ENCODE results near the gene ALG13.
"Not testable (repeated sequence)": the region's sequence is repeated elsewhere in the genome, so short reads cannot be mapped to it uniquely, and the experiment has no call there.

ALG13 gene

DNA sequence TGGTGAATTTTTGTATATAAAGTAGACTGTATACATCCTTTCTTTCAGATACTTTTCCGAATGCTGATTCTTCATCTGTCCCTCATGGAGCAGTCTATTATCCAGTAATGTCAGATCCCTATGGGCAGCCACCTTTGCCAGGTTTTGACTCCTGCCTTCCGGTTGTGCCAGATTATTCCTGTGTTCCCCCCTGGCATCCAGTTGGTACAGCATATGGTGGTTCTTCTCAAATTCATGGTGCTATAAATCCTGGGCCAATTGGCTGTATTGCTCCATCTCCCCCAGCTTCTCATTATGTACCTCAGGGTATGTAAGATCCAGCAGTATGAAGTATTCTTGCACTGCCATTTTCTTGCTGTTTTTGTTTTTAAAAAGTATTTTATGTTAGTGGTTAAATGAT is 78.7 kb downstream of the ALG13 start:
- DNase-seq (ENCODE audit: low read depth): no peak

DNA sequence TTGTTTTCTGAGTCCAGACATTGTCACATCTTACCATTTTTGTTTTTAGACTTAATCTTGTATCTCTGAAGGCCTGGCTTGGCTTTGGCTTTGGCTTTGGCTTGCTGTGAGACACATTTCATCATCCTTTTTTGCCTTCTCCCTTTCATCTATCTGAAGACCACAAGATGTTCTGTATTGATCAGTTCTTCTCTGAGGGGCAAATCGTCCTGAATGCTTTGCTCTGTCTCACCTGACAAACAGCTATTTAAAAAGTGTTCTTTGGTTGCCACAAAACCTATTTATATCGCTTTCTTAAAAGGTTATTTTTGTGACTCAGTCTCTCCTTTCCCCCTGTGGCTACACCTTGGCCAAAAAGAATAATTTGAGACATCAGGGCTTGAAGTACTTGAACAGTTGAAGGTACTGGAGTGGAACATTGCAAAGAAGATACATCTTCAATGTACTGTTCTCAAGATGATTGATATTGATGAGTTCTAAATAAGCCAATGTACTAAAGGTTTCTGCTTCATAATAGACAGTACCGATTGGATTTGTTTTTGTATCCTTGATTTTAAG is 80.7 kb downstream of the ALG13 start:
- DNase-seq (ENCODE audit: low read depth): no peak

DNA sequence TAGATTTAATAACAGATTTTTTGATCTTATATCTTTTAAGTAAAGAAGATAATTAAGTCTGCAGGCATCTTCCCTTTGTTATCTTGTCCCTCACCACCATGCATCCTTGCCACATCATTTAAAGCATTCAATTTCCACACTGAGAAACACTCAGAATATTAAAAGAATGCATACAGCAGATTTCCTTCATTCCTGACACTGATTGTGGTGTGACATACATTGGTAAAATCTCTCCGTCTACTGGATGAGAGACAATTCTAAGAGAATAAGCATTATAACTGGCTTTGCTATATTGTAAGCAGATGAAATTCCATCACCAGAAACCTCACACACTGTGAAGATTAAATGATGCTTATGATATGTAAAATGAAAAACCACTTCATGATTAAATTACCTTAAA is 97.6 kb downstream of the ALG13 start:
- no peak for DNase-seq (ENCODE audit: low read depth)

DNA sequence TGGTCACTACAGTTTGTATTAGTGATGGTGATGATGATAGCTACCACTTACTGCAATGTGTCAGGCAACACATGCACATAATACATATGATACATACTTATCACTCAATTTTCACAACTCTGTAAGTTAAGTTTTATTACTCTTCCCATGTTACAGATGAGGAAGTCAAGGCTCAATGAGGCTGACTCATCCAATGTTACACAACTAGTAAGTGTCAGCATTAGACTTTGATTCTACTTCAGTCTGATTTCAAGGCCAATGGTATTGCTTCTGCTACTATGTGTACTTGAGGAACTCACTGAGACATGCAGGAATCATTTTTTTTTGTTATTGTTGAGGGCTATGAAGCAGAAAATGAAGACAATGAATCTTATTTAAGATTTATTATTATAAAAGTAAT is 98.6 kb downstream of the ALG13 start:
- no peak for DNase-seq (ENCODE audit: low read depth)

DNA sequence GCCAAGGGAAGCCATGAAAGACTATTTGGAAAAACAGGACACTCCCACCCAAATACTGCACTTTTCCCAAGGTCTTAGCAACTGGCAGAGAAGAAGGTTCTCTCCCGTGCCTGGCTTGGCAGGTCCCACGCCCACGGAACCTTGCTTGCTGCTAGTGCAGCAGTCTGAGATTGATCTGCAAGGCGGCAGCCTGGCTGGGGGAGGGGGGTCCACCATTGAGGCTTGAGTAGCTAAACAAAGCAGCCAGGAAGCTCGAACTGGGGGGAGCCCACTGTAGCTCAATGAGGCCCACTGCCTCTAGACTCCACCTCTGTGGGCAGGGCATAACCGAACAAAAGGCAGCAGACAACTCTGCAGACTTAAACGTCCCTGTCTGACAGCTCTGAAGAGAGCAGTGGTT is 103.7 kb downstream of the ALG13 start:
- DNase-seq (ENCODE audit: low read depth): no peak

DNA sequence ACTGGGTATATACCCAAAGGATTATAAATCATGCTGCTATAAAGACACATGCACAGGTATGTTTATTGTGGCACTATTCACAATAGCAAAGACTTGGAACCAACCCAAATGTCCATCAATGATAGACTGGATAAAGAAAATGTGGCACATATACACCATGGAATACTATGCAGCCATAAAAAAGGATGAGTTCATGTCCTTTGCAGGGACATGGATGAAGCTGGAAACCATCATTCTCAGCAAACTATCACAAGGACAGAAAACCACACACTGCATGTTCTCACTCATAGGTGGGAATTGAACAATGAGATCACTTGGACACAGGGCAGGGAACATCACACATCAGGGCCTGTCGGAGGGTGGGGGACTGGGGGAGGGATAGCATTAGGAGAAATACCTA is 109.1 kb downstream of the ALG13 start:
- DNase-seq (ENCODE audit: low read depth): not testable (repeated sequence)

Measured in stromal cell of bone marrow (primary cell).